ENCODE data around the gene MIA2. TPM values are rescaled to one million over a fixed set of nuclear protein-coding genes. Genes with fewer than 3 reads are reported as not detected.
A peak's percentile ranks its signal among the peaks of the same experiment; 100 is the strongest.

MIA2 gene
- total and polyA plus RNA-seq, 2 experiments from 2014 or later, result 9.5 to 10.9 TPM

DNA sequence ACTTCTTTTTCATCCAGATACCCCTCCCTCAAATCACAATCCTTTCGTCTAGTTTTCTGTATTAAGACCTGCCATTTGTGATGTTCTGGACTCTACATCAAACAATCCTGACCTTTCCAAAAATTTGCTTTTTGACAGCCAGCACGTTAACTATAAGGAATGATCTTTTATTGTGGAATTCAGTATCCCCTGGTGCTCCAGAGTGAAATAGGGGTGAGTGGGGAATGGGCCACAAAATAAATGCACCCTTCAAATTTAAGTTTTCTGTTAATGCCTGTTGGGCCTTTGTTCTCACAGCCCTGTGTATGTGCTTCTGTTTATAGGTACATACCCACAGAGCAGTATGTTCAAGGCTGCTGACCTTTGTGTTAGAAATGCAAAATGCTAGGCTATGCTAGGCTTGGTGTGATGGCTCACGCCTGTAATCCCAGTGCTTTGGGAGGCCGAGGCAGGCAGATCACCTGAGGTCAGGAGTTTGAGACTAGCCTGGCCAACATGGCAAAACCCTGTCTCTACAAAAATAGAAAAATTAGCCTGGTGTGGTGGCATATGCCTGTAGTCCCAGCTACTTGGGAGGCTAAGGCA lies 46.7 kb upstream of the MIA2 start:
- Histone ChIP-seq H2AFZ (no peak overlapping the region), H4K20me1 (replicated peaks; ENCODE audit: insufficient read depth) (peaks cover 7% of the 10 kb centered on the region; the same call in 1 of the 2 replicates), H3K36me3 (ENCODE audit: insufficient read depth) (peaks cover 27% of the 10 kb centered on the region), H3F3A (replicated peaks; ENCODE audit: low read depth) (peaks cover 33% of the 10 kb centered on the region), H3K9me2 (ENCODE audit: insufficient read depth) (no peaks in the 10 kb centered on the region), H3K4me1 (ENCODE audit: insufficient read depth) (peaks cover 19% of the 10 kb centered on the region), H3K27ac (ENCODE audit: low read depth) (peak overlapping the region; percentile 78), H3K4me2 (peak overlapping the region; percentile 41; the same call in 1 of the 2 replicates), H3K4me3 (no peak overlapping the region), H3K27me3 (ENCODE audit: insufficient read depth) (no peaks in the 10 kb centered on the region), H3K79me2 (replicated peaks; ENCODE audit: insufficient read depth) (peaks cover 6% of the 10 kb centered on the region; the same call in 1 of the 2 replicates)
- Mint-ChIP-seq H3K4me1 (peaks cover 16% of the 10 kb centered on the region), H3K36me3 (ENCODE audit: low read depth) (peaks cover 19% of the 10 kb centered on the region), H3K4me3 (no peak overlapping the region), H3K27ac (no peak overlapping the region; the same call in 1 of the 2 replicates), H3K9me3 (no peaks in the 10 kb centered on the region), H3K27me3 (ENCODE audit: insufficient read depth, low read depth, poor library complexity) (peaks cover 14% of the 10 kb centered on the region)
- DNase-seq (ENCODE audit: low spot score), result no peak
- ATAC-seq, result peak; percentile 28
- TF ChIP-seq ZNF331 (CRISPR knock-in tag; IDR thresholded peaks at IDR 0.05; ENCODE audit: low read depth), result no peak
- TF ChIP-seq, protein P1, sequence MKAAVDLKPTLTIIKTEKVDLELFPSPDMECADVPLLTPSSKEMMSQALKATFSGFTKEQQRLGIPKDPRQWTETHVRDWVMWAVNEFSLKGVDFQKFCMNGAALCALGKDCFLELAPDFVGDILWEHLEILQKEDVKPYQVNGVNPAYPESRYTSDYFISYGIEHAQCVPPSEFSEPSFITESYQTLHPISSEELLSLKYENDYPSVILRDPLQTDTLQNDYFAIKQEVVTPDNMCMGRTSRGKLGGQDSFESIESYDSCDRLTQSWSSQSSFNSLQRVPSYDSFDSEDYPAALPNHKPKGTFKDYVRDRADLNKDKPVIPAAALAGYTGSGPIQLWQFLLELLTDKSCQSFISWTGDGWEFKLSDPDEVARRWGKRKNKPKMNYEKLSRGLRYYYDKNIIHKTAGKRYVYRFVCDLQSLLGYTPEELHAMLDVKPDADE (IDR thresholded peaks at IDR 0.05), result no peak
- TF ChIP-seq CREB1 (CRISPR knock-in tag; IDR thresholded peaks at IDR 0.05; ENCODE audit: low read depth), result no peak
- TF ChIP-seq ZNF114 (CRISPR knock-in tag; IDR thresholded peaks at IDR 0.05), result no peak
- TF ChIP-seq, protein P2, sequence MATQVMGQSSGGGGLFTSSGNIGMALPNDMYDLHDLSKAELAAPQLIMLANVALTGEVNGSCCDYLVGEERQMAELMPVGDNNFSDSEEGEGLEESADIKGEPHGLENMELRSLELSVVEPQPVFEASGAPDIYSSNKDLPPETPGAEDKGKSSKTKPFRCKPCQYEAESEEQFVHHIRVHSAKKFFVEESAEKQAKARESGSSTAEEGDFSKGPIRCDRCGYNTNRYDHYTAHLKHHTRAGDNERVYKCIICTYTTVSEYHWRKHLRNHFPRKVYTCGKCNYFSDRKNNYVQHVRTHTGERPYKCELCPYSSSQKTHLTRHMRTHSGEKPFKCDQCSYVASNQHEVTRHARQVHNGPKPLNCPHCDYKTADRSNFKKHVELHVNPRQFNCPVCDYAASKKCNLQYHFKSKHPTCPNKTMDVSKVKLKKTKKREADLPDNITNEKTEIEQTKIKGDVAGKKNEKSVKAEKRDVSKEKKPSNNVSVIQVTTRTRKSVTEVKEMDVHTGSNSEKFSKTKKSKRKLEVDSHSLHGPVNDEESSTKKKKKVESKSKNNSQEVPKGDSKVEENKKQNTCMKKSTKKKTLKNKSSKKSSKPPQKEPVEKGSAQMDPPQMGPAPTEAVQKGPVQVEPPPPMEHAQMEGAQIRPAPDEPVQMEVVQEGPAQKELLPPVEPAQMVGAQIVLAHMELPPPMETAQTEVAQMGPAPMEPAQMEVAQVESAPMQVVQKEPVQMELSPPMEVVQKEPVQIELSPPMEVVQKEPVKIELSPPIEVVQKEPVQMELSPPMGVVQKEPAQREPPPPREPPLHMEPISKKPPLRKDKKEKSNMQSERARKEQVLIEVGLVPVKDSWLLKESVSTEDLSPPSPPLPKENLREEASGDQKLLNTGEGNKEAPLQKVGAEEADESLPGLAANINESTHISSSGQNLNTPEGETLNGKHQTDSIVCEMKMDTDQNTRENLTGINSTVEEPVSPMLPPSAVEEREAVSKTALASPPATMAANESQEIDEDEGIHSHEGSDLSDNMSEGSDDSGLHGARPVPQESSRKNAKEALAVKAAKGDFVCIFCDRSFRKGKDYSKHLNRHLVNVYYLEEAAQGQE (IDR thresholded peaks at IDR 0.05; ENCODE audit: unreplicated experiment), result no peak
- no peak for TF ChIP-seq STAT1 (IDR thresholded peaks at IDR 0.05; ENCODE audit: unreplicated experiment)
- TF ChIP-seq EZH2phosphoT487 (IDR thresholded peaks at IDR 0.05; ENCODE audit: unreplicated experiment), result no peak
- no peak for TF ChIP-seq JUNB (IDR thresholded peaks at IDR 0.05; ENCODE audit: unreplicated experiment)
- TF ChIP-seq, protein P3, sequence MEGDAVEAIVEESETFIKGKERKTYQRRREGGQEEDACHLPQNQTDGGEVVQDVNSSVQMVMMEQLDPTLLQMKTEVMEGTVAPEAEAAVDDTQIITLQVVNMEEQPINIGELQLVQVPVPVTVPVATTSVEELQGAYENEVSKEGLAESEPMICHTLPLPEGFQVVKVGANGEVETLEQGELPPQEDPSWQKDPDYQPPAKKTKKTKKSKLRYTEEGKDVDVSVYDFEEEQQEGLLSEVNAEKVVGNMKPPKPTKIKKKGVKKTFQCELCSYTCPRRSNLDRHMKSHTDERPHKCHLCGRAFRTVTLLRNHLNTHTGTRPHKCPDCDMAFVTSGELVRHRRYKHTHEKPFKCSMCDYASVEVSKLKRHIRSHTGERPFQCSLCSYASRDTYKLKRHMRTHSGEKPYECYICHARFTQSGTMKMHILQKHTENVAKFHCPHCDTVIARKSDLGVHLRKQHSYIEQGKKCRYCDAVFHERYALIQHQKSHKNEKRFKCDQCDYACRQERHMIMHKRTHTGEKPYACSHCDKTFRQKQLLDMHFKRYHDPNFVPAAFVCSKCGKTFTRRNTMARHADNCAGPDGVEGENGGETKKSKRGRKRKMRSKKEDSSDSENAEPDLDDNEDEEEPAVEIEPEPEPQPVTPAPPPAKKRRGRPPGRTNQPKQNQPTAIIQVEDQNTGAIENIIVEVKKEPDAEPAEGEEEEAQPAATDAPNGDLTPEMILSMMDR (conservative IDR thresholded peaks at IDR 0.05; ENCODE audit: low read depth in 2 of 2), result no peak
- TF ChIP-seq POLR2AphosphoS5 (IDR thresholded peaks at IDR 0.05; ENCODE audit: low read depth), result no peak
- TF ChIP-seq, protein P4, sequence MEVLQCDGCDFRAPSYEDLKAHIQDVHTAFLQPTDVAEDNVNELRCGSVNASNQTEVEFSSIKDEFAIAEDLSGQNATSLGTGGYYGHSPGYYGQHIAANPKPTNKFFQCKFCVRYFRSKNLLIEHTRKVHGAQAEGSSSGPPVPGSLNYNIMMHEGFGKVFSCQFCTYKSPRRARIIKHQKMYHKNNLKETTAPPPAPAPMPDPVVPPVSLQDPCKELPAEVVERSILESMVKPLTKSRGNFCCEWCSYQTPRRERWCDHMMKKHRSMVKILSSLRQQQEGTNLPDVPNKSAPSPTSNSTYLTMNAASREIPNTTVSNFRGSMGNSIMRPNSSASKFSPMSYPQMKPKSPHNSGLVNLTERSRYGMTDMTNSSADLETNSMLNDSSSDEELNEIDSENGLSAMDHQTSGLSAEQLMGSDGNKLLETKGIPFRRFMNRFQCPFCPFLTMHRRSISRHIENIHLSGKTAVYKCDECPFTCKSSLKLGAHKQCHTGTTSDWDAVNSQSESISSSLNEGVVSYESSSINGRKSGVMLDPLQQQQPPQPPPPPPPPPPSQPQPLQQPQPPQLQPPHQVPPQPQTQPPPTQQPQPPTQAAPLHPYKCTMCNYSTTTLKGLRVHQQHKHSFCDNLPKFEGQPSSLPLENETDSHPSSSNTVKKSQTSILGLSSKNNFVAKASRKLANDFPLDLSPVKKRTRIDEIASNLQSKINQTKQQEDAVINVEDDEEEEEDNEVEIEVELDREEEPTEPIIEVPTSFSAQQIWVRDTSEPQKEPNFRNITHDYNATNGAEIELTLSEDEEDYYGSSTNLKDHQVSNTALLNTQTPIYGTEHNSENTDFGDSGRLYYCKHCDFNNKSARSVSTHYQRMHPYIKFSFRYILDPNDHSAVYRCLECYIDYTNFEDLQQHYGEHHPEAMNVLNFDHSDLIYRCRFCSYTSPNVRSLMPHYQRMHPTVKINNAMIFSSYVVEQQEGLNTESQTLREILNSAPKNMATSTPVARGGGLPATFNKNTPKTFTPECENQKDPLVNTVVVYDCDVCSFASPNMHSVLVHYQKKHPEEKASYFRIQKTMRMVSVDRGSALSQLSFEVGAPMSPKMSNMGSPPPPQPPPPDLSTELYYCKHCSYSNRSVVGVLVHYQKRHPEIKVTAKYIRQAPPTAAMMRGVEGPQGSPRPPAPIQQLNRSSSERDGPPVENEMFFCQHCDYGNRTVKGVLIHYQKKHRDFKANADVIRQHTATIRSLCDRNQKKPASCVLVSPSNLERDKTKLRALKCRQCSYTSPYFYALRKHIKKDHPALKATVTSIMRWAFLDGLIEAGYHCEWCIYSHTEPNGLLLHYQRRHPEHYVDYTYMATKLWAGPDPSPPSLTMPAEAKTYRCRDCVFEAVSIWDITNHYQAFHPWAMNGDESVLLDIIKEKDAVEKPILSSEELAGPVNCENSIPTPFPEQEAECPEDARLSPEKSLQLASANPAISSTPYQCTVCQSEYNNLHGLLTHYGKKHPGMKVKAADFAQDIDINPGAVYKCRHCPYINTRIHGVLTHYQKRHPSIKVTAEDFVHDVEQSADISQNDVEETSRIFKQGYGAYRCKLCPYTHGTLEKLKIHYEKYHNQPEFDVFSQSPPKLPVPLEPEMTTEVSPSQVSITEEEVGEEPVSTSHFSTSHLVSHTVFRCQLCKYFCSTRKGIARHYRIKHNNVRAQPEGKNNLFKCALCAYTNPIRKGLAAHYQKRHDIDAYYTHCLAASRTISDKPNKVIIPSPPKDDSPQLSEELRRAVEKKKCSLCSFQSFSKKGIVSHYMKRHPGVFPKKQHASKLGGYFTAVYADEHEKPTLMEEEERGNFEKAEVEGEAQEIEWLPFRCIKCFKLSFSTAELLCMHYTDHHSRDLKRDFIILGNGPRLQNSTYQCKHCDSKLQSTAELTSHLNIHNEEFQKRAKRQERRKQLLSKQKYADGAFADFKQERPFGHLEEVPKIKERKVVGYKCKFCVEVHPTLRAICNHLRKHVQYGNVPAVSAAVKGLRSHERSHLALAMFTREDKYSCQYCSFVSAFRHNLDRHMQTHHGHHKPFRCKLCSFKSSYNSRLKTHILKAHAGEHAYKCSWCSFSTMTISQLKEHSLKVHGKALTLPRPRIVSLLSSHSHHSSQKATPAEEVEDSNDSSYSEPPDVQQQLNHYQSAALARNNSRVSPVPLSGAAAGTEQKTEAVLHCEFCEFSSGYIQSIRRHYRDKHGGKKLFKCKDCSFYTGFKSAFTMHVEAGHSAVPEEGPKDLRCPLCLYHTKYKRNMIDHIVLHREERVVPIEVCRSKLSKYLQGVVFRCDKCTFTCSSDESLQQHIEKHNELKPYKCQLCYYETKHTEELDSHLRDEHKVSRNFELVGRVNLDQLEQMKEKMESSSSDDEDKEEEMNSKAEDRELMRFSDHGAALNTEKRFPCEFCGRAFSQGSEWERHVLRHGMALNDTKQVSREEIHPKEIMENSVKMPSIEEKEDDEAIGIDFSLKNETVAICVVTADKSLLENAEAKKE (CRISPR knock-in tag; IDR thresholded peaks at IDR 0.05), result no peak
- TF ChIP-seq NANOG (IDR thresholded peaks at IDR 0.05; ENCODE audit: borderline replicate concordance), result no peak
- no peak for TF ChIP-seq EZH2 (IDR thresholded peaks at IDR 0.05; ENCODE audit: low read depth, unreplicated experiment)
